Endothelial cell of umbilical vein (primary cell): ENCODE data around the gene ADGRG1. TPM values are rescaled to one million over a fixed set of nuclear protein-coding genes. Genes with fewer than 3 reads are reported as not detected.

ENCODE experiments used
- BruUV-seq: library from RNA; stranded (reverse); fragments of 400-500 nt; replicated peaks from 2 replicates; lab custom pipeline; 2021; lab: Mats Ljungman, UMichigan
- CTCF ChIA-PET: fragments of 300-600, 350-600 bp; sonication (Branson Sonifier 250); formaldehyde crosslinking; loops from one replicate; lab custom pipeline; 2021; ENCODE audit warnings: antibody characterized with exemption, inconsistent platforms; lab: Charles Lee
- POLR2A ChIA-PET: fragments of 300-600, 350-600 bp; sonication (Branson Sonifier 250); formaldehyde crosslinking; loops from one replicate; lab custom pipeline; 2021; ENCODE audit warnings: antibody characterized with exemption, inconsistent platforms; lab: Charles Lee
- DNase-seq: peaks from one replicate; pipeline ENCODE4 v3.0.0-alpha.2; 2011; ENCODE audit warnings: low read depth, low spot score
- FAIRE-seq: peaks from 2 replicates; lab custom pipeline; 2011; peaks lifted over from hg19 to GRCh38; lab: Jason Lieb, UNC
- H2AFZ ChIP-seq: 2 replicates; pipeline ENCODE4 v1.6.0; 2012; ENCODE audit warnings: low read depth, low read length, control low read depth, inconsistent platforms
- H3K27ac ChIP-seq: 2 replicates; pipeline ENCODE4 v1.5.1; 2011; ENCODE audit warnings: low read depth, mild to moderate bottlenecking, control low read depth, low read length, moderate library complexity; ENCODE audit not compliant: insufficient read depth
- H3K27me3 ChIP-seq, 2 experiments: 2 replicates each; pipeline versions ENCODE4 v1.6.0 to v1.6.1; 2011; ENCODE audit warnings: low read length in 2 of 2, mixed read lengths in 1 of 2; ENCODE audit not compliant: control insufficient read depth in 2 of 2, insufficient read depth in 2 of 2
- H3K36me3 ChIP-seq, 2 experiments: 2 replicates in 1 of 2; 3 replicates in 1 of 2; pipeline ENCODE4 v1.5.1; 2011; ENCODE audit warnings: low read length in 2 of 2, mild to moderate bottlenecking in 1 of 2, moderate library complexity in 1 of 2; ENCODE audit not compliant: control insufficient read depth in 2 of 2, insufficient read depth in 2 of 2; ENCODE audit errors: extremely low read depth in 1 of 2
- H3K4me1 ChIP-seq: 3 replicates; pipeline ENCODE4 v1.5.1; 2011; ENCODE audit warnings: mild to moderate bottlenecking, low read length; ENCODE audit not compliant: control insufficient read depth, insufficient read depth; ENCODE audit errors: extremely low read depth
- H3K4me2 ChIP-seq: 2 replicates; pipeline ENCODE4 v1.6.1; 2011; ENCODE audit warnings: low read length, control low read depth, mixed read lengths; ENCODE audit not compliant: insufficient read depth
- H3K4me3 ChIP-seq, 3 experiments: fragments of 200-600 bp in 1 of 3; sonication (generic), shearing (Covaris generic) in 1 of 3; replicated peaks in 1 of 3; 2 replicates each; pipeline ENCODE4 v1.5.1; 2011 to 2016; ENCODE audit warnings: control low read depth in 3 of 3, low read length in 3 of 3, mild to moderate bottlenecking in 2 of 3, inconsistent platforms in 1 of 3, low read depth in 1 of 3, moderate library complexity in 1 of 3; ENCODE audit not compliant: insufficient read depth in 1 of 3
- H3K79me2 ChIP-seq: 2 replicates; pipeline ENCODE4 v1.6.0; 2012; ENCODE audit warnings: low read length, inconsistent platforms; ENCODE audit not compliant: control insufficient read depth, insufficient read depth
- H3K9ac ChIP-seq: replicated peaks from 2 replicates; pipeline ENCODE3; 2011; ENCODE audit warnings: low read length, control low read depth; ENCODE audit not compliant: insufficient read depth; ENCODE audit errors: extremely low read depth
- H3K9me1 ChIP-seq: replicated peaks from 3 replicates; pipeline ENCODE4 v1.6.0; 2011; ENCODE audit warnings: mild to moderate bottlenecking, low read length; ENCODE audit not compliant: control insufficient read depth, insufficient read depth; ENCODE audit errors: extremely low read depth
- H3K9me3 ChIP-seq: replicated peaks from 2 replicates; pipeline ENCODE4 v1.5.1; 2012; ENCODE audit warnings: low read length, inconsistent platforms; ENCODE audit not compliant: control insufficient read depth, insufficient read depth
- H4K20me1 ChIP-seq: replicated peaks from 2 replicates; pipeline ENCODE3; 2011; ENCODE audit warnings: mild to moderate bottlenecking, low read length; ENCODE audit not compliant: control insufficient read depth, insufficient read depth; ENCODE audit errors: extremely low read depth
- EZH2 ChIP-seq: IDR thresholded peaks from 2 replicates; pipeline ENCODE4 v1.6.1; 2012; ENCODE audit warnings: borderline replicate concordance, low read depth, mild to moderate bottlenecking, moderate library complexity, low read length, inconsistent platforms; ENCODE audit not compliant: severe bottlenecking
- FOS ChIP-seq: IDR thresholded peaks from 2 replicates; pipeline ENCODE4 v1.6.1; 2011; ENCODE audit warnings: mild to moderate bottlenecking, low read length, moderate library complexity, borderline replicate concordance; ENCODE audit not compliant: insufficient read depth
- GATA2 ChIP-seq: IDR thresholded peaks from 2 replicates; pipeline ENCODE4 v1.7.0; 2011; ENCODE audit warnings: low read depth, mild to moderate bottlenecking, moderate library complexity, mixed read lengths, low read length; ENCODE audit not compliant: insufficient read length, insufficient read depth
- JUN ChIP-seq: IDR thresholded peaks from 2 replicates; pipeline ENCODE4 v1.6.1; 2011; ENCODE audit warnings: borderline replicate concordance, low read depth; ENCODE audit not compliant: insufficient read length, insufficient read depth
- MYC ChIP-seq: IDR thresholded peaks from one replicate; pipeline ENCODE4 v1.6.1; 2011; ENCODE audit warnings: mild to moderate bottlenecking, low read depth, low read length
- POLR2A ChIP-seq: IDR thresholded peaks from 2 replicates; pipeline ENCODE4 v1.6.1; 2012; ENCODE audit warnings: low read depth, mild to moderate bottlenecking, control low read depth, low read length
- POLR2AphosphoS5 ChIP-seq: IDR thresholded peaks from 2 replicates; pipeline ENCODE4 v1.6.1; 2012; ENCODE audit warnings: low read depth, mild to moderate bottlenecking, control low read depth, low read length, moderate library complexity; ENCODE audit not compliant: insufficient read depth
- dilution Hi-C: fragments of 300-500 bp; cut with MboI; formaldehyde crosslinking; loops from one replicate; pipeline ENCODE4 v1.15.0; 2019; ENCODE audit warnings: low sequenced_read_pairs; ENCODE audit not compliant: extremely low pct_ligation_motif_present
- intact Hi-C: fragments of 100-400 bp; cut with micrococcal nuclease; formaldehyde crosslinking; loops from one replicate; pipeline ENCODE4 v1.10.0; 2022
- polyA plus RNA-seq, 4 experiments: library from polyadenylated mRNA; depleted of rRNA in 3 of 4; stranded (reverse) in 3 of 4; unstranded in 1 of 4; fragments of >200 nt; gene quantifications; 2 replicates each; pipeline versions ENCODE4 v1.2.1 to v1.2.3, GENCODE V29; 2011 to 2012; ENCODE audit warnings: missing spikeins in 1 of 4
- total RNA-seq: library from RNA; stranded (reverse); gene quantifications from 2 replicates; pipeline ENCODE4 v1.2.3, GENCODE V29; 2021
- TF ChIP-seq, protein P1 (sequence below): IDR thresholded peaks from 2 replicates; pipeline ENCODE4 v1.6.1; 2011; ENCODE audit not compliant: insufficient read depth, insufficient read length
- TF ChIP-seq, protein P2 (sequence below), 2 donors: IDR thresholded peaks; 1 replicate in 1 of 2; 2 replicates in 1 of 2; pipeline ENCODE4 v1.5.1; 2011; ENCODE audit warnings: low read length in 2 of 2, mild to moderate bottlenecking in 2 of 2, moderate library complexity in 2 of 2, control low read depth in 1 of 2, inconsistent platforms in 1 of 2, low read depth in 1 of 2; ENCODE audit not compliant: insufficient read depth in 1 of 2; ENCODE audit errors: extremely low read depth in 1 of 2

Gene ADGRG1
- total and polyA plus RNA-seq, 2 donors (not counting 3 experiments of a cell fraction or from before 2014, with no cell fraction given) = 45.6 to 92.5 TPM

DNA sequence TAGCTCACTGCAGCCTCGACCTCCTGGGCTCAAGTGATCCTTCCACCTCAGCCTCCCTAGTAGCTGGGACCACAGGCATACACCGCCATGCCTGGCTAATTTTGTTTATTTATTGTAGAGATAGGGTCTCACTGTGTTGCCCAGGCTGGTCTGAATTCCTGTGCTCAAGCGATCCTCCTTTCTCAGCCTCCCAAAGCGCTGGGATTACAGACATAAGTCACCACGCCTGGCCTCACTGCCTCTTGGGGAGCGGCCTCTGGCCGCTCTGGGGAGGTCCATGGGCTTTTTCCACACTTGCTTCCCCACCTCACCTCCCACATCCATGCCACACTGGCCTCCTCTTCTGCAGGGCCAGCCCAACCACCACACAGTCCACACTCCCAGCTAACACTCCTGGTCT, 21.4 kb downstream of the ADGRG1 start:
- intact Hi-C loops = loop anchor here (1.0 to 10.0 kb wide), 6 partner anchors 50 to 352 kb away; partner anchors contain the start of genes USB1 and ZNF319
- H3K36me3 ChIP-seq = peaks cover 3 to 9% of the 10 kb centered on the region in 2 experiments
- no peak overlapping the region for H3K9ac ChIP-seq
- dilution Hi-C loops = no loop called here
- no peak for FAIRE-seq
- no peaks in the 10 kb centered on the region for H3K9me3 ChIP-seq
- ChIA-PET CTCF (interaction anchor here (1.0 to 5.7 kb wide), 10 partner anchors 20 to 74 kb away, joined by 3 to 117 read pairs (median 10); partner anchors contain the start of gene ADGRG1), POLR2A (interaction anchor here (0.6 to 0.7 kb wide), 2 partner anchors 194 to 434 kb away, joined by 3 read pairs; no protein-coding TSS in a partner anchor)
- H3K27ac ChIP-seq = no peak overlapping the region
- DNase-seq = no peak
- no peak overlapping the region for H2AFZ ChIP-seq
- H3K4me1 ChIP-seq = peaks cover 48% of the 10 kb centered on the region
- H3K4me3 ChIP-seq = no peak overlapping the region
- no peak for TF ChIP-seq FOS
- H3K27me3 ChIP-seq = no peaks in the 10 kb centered on the region
- peaks cover 7% of the 10 kb centered on the region for H3K79me2 ChIP-seq
- no peaks in the 10 kb centered on the region for H3K9me1 ChIP-seq
- no TSS peak for BruUV-seq
- H3K4me2 ChIP-seq = no peak overlapping the region
- H4K20me1 ChIP-seq = no peaks in the 10 kb centered on the region

DNA sequence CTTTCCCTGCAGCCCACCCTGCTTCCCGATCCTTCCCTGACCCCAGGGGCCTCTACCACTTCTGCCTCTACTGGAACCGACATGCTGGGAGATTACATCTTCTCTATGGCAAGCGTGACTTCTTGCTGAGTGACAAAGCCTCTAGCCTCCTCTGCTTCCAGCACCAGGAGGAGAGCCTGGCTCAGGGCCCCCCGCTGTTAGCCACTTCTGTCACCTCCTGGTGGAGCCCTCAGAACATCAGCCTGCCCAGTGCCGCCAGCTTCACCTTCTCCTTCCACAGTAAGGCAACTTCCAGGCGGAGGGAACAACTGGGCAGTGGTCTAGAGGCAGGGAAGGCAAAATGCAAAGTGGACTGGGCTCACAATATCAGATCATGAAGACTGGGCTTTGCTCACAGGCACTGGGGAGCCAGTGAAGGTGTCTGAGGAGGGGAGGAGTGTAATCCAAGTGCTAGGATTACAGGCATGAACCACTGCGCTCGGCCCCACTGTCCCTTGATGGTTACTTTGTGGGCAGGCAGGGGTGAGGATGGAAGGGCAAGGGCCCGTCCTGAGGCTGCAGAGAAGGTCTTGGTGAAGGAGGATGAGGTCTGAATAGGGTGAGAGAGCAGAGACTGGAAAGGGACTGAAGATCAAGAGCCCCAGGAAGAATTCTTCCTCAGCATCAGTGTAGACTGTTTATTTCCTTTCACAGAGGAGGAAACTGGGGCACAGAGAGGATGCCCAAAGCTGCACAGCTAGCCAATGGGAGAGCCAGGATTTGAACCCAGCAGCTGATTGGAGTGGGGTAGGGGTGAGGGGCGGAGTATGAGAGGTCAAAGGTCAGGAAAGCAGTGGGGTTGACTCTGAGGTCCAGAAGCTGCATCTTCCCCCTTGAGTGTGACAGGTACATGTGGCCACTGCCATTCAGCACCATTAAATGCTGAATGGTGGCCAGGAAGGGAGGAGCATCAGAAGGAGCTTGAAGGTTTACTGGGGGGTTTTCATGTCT, 23.2 kb downstream of the ADGRG1 start:
- ChIA-PET CTCF (interaction anchor here (0.6 to 3.9 kb wide), 3 partner anchors 60 to 230 kb away, joined by 3 to 36 read pairs (median 4); no protein-coding TSS in a partner anchor), POLR2A (no interaction called here)
- dilution Hi-C loops (no loop called here), intact Hi-C loops (no loop called here)
- no peak for TF ChIP-seq JUN
- no peak for TF ChIP-seq GATA2
- TF ChIP-seq, protein P1, sequence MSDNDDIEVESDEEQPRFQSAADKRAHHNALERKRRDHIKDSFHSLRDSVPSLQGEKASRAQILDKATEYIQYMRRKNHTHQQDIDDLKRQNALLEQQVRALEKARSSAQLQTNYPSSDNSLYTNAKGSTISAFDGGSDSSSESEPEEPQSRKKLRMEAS = no peak
- TF ChIP-seq POLR2A = no peak
- no peak for TF ChIP-seq FOS
- TF ChIP-seq POLR2AphosphoS5 = no peak
- TF ChIP-seq, protein P2, sequence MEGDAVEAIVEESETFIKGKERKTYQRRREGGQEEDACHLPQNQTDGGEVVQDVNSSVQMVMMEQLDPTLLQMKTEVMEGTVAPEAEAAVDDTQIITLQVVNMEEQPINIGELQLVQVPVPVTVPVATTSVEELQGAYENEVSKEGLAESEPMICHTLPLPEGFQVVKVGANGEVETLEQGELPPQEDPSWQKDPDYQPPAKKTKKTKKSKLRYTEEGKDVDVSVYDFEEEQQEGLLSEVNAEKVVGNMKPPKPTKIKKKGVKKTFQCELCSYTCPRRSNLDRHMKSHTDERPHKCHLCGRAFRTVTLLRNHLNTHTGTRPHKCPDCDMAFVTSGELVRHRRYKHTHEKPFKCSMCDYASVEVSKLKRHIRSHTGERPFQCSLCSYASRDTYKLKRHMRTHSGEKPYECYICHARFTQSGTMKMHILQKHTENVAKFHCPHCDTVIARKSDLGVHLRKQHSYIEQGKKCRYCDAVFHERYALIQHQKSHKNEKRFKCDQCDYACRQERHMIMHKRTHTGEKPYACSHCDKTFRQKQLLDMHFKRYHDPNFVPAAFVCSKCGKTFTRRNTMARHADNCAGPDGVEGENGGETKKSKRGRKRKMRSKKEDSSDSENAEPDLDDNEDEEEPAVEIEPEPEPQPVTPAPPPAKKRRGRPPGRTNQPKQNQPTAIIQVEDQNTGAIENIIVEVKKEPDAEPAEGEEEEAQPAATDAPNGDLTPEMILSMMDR (IDR thresholded peaks at IDR 0.05; ENCODE audit: extremely low read depth in 1 of 2, insufficient read depth in 1 of 2, low read depth in 1 of 2, low read length in 2 of 2) = no peak
- no peak for TF ChIP-seq MYC
- TF ChIP-seq EZH2 = no peak
- H3K9me3 ChIP-seq = no peaks in the 10 kb centered on the region
- no peak overlapping the region for H3K9ac ChIP-seq
- no peaks in the 10 kb centered on the region for H3K27me3 ChIP-seq
- no peak overlapping the region for H3K4me2 ChIP-seq
- no peaks in the 10 kb centered on the region for H4K20me1 ChIP-seq
- H3K9me1 ChIP-seq = no peaks in the 10 kb centered on the region
- FAIRE-seq = no peak
- no TSS peak for BruUV-seq
- H2AFZ ChIP-seq = no peak overlapping the region
- no peak for DNase-seq
- H3K4me3 ChIP-seq = no peak overlapping the region
- H3K4me1 ChIP-seq = peaks cover 41% of the 10 kb centered on the region
- no peak overlapping the region for H3K27ac ChIP-seq
- H3K79me2 ChIP-seq = peaks cover 6% of the 10 kb centered on the region
- H3K36me3 ChIP-seq = peaks cover 3 to 9% of the 10 kb centered on the region in 2 experiments
